LHCN-M2 (cell line): ENCODE measurements around the gene POLE2. TPM values are rescaled to one million over a fixed set of nuclear protein-coding genes. Genes with fewer than 3 reads are reported as not detected.
"Not testable (repeated sequence)": the region's sequence is repeated elsewhere in the genome, so short reads cannot be mapped to it uniquely, and the experiment has no call there.

Experiments
- DNase-seq: peaks from one replicate; pipeline ENCODE4 v3.0.0-alpha.2; 2012; ENCODE audit warnings: low read depth
- total RNA-seq: library from RNA; depleted of rRNA; stranded (reverse); fragments of >200 nt; gene quantifications from 2 replicates; pipeline ENCODE4 v1.2.3, GENCODE V29; 2014; rRNA removed

POLE2 gene
- total RNA-seq, 1 experiment from 2014 or later, result 29.1 TPM

DNA sequence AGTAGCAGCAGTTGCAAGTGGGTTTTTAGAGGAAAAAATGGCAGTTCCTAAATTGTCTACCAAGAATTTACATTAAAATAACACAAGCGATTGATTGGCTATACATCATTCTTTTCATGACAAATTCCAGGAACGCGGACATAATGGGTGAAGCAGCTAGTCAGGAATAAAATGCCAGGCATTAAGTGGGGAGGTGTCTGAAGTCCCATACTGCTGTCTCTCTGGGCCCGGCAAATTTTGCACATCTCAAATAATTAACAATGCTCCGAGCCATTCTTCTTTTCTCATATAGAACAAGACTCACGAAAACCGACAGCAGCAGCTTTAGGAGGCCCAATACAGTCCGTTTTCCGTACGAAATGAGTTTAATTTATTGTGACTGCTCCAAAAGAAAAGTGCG is 68.3 kb downstream of the POLE2 start:
- DNase-seq, result no peak

DNA sequence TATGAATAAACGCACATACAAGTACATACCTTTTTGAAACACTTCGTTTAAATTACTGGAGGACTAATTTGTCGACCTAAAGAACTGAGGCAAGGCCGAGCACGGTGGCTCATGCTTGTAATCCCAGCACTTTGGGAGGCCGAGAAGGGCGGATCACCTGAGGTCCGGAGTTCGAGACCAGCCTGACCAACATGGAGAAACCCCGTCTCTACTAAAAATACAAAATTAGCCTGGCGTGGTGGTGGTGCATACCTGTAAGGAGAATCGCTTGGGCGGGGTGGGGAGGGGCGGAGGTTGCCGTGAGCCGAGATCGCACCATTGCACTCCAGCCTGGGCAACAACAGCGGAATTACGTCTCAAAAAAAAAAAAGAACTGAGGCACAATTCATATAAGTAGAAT is 68.7 kb downstream of the POLE2 start:
- not testable (repeated sequence) for DNase-seq

DNA sequence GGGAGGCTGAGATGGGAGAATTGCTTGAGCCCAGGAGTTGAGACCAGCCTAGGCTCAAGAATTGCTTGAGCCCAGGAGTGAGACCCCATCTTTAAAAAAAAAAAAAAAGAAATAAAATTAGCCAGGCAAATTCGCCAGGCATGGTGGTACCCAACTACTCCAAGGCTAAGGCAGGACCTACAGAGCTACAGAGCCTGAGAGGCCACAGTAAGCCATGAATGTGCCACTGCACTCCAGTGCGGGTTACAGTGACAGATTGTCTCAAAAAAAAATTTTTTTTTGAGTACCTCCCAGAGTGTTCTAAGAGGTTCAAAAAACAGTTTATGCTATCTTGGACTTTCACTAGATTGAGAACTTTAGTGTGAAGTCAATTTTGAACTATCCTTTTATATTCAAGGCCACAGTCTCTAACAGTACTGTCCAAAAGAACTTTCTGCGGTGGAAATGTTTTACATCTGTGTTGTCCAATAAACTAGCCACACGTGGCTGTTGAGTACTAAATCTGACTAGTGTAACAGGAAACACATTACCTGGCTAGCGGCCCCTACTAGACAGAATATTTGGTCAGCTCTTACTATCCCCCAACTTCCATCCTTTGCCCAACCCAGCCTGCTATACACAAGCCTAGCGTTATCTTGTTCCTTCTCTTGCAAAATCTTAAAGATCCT is 70.0 kb downstream of the POLE2 start:
- DNase-seq, result no peak

DNA sequence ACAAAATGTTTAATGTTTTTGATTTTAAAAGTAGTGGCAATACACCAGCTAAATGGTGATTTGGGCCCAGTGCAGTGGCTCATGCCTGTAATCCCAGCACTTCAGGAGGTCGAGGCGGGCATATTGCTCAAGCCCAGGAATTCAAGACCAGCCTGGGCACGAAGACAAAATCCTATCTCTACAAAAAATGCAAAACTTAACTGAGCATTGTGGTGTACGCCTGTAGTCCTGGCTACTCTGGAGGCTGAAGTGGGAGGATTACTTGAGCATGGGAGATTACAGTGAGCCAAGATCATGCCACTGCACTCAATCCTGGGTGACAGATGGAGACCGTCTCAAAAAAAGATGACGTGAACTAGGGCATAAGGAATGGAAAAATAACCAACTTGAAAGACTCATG is 72.2 kb downstream of the POLE2 start:
- DNase-seq, result no peak

DNA sequence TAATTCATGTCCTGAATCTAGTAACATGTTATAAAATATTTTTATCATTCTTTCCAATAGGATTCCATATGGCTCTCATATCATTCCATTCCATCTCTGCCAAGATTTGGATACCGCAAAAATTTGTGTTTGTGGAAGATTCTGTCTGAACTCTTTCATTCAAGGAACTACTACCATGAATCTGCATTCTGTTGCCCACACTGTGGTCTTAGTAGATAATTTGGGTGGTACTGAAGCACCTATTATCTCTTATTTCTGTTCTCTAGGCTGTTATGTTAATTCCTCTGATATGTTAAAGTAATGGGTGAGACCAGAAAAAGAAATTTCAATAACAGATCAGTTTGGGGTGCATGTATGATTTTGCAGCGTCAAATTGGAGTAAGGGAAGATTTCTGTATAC is 73.8 kb downstream of the POLE2 start:
- DNase-seq, result no peak

DNA sequence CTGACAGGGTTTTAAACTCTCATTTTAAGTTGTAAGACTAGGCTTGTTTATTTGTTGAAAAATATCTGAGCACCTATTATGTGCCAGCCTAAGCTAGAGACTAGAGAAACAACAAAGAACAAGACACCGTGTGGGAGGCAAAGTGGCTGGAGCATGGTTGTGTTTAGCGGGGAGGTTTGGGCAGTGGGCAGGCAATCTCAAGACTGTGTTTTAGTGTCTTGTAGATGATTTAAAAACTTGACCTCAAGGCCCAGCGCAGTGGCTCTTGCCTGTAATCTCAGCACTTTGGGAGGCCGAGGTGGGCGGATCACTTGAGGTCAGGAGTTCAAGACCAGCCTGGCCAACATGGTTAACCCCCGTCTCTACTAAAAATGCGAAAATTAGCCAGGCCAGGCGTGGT is 75.3 kb downstream of the POLE2 start:
- no peak for DNase-seq

DNA sequence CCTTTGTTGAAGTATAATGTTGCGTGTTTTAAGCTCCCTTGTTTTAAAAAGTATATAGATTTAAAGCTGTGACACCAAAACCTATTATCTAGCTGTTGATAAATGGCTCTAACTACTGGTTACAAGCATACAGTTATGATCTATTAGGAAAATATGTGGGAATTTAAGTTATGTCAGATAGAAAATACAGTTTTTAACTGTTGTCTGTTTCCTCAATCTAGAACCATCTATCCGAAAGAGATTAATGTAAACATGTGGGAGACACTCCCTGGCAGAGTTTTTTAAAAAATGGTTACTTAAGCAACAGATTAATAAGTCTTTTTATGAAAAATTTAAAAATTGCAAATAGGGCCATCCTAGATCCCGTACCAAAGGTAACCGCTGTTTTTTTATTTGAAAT is 75.8 kb downstream of the POLE2 start:
- DNase-seq, result no peak

DNA sequence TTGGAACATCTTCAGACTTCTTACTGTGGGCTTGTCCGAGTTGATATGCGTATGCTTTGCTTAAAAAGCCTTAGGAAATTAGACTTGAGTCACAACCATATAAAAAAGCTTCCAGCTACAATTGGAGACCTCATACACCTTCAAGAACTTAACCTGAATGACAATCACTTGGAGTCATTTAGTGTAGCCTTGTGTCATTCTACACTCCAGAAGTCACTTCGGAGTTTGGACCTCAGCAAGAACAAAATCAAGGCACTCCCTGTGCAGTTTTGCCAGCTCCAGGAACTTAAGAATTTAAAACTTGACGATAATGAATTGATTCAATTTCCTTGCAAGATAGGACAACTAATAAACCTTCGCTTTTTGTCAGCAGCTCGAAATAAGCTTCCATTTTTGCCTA is 80.4 kb downstream of the POLE2 start:
- no peak for DNase-seq

DNA sequence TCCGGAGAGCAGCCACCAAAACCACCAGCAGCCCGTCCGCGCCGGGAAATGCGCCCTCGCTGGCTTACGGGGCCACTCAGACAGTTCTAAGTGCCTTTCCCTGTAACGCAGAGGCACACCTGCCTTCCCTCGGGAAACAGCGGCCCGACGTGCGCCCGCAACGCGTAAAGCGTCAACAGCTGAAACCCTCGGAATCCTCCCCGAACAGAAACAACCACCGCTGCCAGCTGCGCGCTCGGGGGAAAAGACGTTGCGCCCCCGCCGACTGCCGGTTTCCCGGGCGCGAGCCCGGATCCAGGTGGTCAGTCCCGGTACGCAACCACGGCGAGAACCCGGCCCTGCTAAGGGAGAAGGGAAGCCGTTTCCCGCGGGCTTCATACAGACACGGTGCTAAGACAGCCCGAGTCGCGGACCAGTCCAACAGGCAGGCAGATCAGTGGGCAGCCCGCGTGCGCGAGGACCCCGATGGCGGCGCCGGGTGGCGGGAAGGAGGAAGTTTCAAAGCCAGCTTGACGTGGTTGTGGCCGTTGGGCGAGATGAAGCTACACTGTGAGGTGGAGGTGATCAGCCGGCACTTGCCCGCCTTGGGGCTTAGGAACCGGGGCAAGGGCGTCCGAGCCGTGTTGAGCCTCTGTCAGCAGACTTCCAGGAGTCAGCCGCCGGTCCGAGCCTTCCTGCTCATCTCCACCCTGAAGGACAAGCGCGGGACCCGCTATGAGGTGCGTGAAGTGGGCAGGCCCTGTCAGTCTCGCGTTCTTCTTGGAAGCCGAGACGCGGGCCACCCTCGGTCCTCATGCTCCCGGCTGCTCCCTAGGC is 89.3 kb downstream of the POLE2 start, which contains the start of gene LRR1:
TSS of gene LRR1 (plus strand) at position 456 of the 816 bp plus-strand sequence. CDS start at position 537, 81 bp downstream.
- peak; percentile 83 for DNase-seq

DNA sequence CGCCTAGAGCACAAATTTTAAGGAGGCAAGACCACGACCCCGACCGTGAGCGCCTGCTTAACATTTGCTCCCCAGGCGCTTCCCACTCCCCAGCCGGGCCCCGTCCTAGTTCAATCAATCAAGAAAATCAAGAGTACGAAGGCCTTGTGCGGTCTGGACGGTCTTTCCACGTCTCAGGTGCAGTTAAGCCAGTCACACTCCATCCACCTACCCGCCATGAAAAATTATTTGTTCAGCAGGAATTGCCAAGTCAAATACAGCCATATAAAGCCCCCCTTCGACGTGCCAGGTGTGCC is 89.9 kb downstream of the POLE2 start:
- no peak for DNase-seq

DNA sequence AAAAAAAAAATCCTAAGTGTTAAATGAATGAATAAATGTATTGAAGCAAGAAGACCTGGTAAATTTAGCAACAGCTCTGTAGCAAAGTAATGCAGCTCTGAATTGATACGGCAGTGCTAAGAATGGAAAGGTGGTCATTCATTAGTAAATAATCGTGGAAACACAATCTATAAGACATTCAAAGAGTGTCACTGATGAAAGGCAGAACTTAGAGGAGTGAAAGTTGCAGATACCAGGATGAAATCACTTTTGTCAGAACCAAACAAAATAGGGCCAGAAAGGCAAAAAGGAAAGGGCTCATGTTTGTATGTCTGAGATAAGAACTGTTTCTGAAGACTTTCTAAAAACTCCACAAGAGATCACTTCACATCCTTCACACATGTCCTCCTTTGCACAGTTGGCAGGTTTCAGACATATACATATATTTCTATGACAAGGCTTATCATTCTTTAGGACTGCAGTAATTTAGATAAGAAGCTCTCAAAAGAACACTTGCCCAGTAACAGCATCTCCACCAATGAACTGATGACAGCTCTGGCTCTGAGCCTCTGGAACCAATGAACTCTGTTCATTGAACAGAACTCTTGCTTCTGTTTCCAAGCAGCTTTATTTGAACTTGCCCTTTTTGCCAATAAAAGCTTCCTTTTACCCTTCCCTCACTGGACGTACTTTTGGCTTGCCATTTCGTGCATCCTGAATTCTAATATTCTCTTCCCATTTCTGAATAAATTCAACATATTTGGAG is 93.5 kb downstream of the POLE2 start:
- no peak for DNase-seq

Other genes starting within 250 kb of the POLE2 start
- gene RPS29, start 101.8 kb downstream of the POLE2 start, total RNA-seq, result 2,086 and 4,823 TPM in 2 replicates
- gene LRR1, start 89.3 kb downstream of the POLE2 start, total RNA-seq, result 42.8 and 46.1 TPM in 2 replicates
- 132 and 160 TPM in 2 replicates for gene RPL36AL, start 67.6 kb downstream of the POLE2 start, total RNA-seq
- gene MGAT2, start 67.4 kb downstream of the POLE2 start, total RNA-seq, result 97.6 and 105 TPM in 2 replicates
- gene DNAAF2, start 53.0 kb downstream of the POLE2 start, total RNA-seq, result 11.2 and 16.0 TPM in 2 replicates
- 1.9 and 2.1 TPM in 2 replicates for gene KLHDC1, start 4.9 kb upstream of the POLE2 start, total RNA-seq
- 37.7 and 48.0 TPM in 2 replicates for gene KLHDC2, start 79.9 kb upstream of the POLE2 start, total RNA-seq
- gene NEMF, start 164.6 kb upstream of the POLE2 start, total RNA-seq, result 37.3 and 49.0 TPM in 2 replicates
- gene ARF6, start 204.9 kb upstream of the POLE2 start, total RNA-seq, result 67.7 and 73.2 TPM in 2 replicates